GM19328 (cell line): ENCODE measurements around the gene GOLGA3.
"Not testable (repeated sequence)": the region's sequence is repeated elsewhere in the genome, so short reads cannot be mapped to it uniquely, and the experiment has no call there.

Experiments used
- ATAC-seq: cut with Tn5 transposase; IDR thresholded peaks from one replicate; pipeline ENCODE4 v1.9.1; 2021; ENCODE audit warnings: mild to moderate bottlenecking, moderate library complexity; ENCODE audit not compliant: unreplicated experiment

Gene GOLGA3

DNA sequence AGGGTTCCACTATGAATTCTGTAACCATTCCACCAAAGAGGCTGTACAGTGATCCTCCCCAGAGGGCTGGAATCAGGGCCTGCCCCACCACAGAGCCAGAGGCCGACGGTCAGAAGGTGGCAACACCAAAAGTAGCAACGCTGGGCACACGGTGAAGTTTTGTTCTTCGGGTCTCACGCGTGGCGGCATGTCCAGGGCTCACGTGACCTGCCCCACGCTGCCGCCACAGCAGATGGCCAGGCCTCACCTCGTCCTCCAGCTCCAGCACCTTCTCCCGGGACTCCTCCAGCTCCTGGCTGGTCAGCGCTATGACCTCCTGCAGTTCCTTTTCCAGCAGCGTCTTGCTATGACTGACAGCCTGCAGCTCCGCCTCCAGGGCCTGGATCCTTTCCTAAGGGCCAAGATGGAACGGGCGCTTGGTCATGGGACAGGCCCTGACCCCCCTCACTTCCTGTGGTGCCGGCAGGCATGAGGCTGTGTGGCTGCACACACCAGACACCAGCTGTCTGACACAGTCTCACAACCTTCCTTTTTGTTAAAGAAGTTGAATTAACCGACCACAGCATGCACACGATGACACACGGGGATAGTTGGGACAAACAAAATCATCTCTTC is 44.6 kb downstream of the GOLGA3 start:
- ATAC-seq, result no peak

DNA sequence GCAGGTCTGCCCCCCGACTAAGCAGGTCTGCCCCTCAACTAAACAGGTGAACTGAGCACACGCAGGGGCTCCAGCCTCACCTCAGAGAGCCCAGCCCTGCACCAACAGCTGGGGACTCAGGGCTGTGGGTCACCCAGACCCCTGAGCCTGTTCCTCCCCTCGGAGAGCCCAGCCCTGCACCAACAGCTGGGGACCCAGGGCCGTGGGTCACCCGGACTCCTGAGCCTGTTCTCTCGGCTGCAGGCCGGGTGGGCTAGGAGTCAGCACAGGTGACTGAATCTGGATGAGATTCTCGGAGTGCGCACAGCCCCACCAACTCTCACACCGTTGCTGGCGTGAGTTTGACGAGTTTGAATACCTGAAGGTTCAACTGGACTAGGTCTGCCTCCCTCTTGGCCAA is 46.7 kb downstream of the GOLGA3 start:
- no peak for ATAC-seq

DNA sequence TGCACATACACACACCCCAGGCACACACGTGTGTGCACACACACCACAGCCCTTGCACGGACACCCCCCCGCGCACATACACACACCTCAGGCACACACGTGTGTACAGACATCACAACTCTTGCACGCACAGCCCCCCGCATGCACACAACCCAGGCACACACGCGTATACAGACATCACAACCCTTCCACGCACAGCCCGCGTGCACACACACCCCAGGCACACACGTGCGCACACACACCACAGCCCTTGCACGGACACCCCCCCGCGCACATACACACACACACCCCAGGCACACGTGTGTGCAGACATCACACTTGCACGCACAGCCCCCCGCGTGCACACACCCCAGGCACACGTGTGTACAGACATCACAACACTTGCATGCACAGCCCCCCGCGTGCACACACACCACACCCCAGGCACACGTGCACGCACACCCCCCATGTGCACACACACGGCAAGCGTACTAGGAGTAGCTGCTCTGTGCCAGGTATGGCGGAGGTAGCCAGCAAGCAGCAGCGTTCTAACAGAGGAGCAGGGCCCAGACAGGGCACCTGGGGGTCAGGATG is 48.8 kb downstream of the GOLGA3 start:
- ATAC-seq, result no peak

DNA sequence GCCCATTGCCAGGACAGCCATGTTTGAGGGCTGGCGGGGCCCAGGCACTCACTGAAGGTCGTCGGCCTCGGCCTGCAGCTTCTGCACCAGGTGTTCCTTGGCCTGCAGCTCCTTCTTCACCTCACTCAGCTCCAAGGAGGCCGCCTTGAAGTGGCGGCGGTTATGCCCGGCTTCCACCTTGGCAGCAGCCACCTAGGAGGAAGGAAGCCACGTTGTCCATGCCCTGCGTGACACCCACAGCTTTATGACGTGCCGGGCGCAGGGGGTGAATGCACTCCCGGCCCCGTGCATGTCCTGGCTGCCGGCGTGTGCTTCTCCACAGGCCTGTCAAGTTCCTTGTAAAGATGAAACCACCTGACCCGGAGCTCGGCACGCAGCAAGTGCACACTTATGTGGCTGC is 51.1 kb downstream of the GOLGA3 start:
- ATAC-seq, result no peak

DNA sequence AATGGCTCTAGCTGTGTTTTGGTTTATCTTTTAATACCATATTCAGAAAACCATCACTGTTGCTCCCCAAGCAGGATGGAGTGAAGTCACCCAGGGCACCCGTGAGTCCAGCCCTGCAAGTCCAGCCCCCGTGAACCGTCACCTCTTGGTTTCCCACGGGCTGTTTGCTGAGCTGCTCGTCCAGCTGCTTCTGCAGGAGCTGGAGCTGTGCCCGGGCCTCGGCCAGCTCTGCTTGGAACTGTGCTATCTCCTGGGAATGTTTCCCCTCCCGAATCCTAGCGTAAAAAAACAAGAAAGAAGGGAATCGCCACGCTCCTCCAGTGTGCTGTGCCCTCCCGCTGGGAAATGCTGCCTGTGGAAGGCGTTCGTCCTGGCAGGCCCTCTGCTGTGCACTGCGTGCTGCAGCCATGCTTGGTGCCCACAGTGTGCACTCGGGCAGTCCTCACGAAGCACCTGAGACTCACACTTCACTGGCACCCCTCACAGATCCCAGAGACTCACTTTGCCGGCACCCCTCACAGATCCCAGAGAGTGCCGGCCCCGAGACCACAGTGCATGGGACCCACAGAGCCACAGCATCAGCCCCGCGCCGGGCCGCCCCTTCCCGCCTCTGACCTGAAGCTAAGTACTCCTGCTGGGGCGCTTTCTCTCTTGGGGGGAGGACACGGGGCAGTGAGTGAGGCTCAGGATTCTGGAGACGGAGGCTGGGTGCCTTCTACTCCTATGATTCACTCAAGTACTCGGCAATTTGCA is 51.7 kb downstream of the GOLGA3 start:
- no peak for ATAC-seq

DNA sequence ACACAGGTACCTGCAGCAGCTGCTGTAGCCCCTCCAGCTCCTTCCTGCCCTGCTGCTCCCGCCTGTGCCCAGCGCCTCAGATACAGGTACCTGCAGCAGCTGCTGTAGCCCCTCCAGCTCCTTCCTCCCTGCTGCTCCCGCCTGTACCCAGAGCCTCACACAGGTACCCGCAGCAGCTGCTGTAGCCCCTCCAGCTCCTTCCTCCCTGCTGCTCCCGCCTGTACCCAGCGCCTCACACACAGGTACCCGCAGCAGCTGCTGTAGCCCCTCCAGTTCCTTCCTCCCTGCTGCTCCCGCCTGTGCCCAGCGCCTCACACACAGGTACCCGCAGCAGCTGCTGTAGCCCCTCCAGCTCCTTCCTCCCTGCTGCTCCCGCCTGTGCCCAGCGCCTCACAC is 52.4 kb downstream of the GOLGA3 start:
- ATAC-seq, result not testable (repeated sequence)

DNA sequence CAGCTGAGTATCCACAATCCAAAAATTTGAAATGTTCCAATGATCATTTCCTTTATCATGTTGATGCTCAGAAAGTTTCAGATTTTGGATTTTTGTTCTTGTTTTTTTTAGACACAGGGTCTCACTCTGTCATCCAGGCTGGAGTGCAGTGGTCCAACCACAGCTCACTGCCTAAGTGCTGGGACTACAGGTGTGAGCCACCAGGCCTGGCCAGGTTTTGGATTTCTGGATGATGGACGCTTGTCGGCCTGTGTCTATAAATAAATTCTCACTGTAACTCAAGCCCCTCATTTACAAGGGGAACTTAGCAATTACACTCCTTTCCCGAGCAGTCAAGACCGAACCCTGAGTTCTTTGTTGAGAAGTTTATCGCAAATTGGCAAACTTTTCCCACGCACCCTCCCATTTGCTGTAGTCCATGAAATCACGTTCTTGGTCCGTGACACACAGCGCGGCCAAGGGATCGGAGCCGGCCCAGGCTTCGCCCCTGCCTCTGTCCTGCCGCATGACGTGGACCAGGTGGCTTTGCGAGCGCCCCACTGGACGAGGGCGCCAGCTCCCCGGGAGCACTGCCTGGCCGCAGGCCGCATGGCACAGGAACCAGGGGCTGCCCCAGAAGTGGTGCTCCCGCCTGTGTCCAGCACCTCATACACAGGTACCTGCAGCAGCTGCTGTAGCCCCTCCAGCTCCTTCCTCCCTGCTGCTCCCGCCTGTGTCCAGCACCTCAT is 53.0 kb downstream of the GOLGA3 start:
- no peak for ATAC-seq

DNA sequence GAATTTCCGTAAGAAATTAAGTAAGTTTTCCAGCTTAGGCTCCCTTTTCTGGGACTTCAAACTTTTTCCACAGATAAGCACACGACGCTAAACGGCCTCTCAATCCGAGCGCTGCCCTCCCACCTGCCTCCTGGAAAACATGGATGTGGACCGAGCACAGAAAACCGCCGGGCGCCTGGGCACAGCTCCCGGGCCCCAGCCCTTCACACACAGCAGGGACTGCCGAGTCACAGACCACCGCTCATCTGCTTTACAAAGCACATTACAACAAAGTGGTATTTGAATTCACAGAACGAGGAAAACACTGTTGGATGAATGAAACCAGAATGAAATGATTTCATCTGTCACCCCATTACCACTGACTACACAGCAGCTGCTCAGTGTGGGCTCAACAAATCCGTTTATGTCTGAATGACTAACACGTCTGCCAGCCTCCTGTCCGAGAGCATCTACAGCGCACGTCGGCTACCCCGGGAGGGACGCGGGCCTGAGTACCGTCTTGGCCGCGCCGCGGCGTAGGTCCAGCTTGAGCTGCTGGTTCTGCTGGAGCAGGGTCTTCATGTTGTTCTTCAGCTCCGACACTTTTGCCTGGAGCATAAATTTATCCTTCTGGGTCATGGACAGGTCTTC is 53.9 kb downstream of the GOLGA3 start:
- no peak for ATAC-seq

DNA sequence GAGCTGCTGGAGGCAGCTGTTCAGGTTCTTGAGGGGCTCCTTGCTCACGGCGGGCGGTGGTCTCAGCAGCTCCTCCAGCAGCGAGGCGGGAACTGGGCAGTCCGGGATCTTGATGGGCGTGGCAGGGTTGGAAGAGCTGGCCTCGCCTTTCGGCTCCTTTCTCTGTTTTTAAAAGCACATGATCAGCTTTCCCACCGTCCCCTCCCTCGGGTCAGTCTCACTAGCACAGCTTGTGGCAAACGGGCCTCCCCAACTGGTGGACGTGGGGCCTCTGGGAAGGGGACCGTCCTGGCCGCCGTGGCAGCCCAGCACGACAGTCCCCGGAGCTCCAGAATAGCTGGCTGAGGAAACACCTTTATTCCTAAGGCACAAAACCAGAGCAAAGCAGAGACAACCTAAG is 54.5 kb downstream of the GOLGA3 start:
- no peak for ATAC-seq

DNA sequence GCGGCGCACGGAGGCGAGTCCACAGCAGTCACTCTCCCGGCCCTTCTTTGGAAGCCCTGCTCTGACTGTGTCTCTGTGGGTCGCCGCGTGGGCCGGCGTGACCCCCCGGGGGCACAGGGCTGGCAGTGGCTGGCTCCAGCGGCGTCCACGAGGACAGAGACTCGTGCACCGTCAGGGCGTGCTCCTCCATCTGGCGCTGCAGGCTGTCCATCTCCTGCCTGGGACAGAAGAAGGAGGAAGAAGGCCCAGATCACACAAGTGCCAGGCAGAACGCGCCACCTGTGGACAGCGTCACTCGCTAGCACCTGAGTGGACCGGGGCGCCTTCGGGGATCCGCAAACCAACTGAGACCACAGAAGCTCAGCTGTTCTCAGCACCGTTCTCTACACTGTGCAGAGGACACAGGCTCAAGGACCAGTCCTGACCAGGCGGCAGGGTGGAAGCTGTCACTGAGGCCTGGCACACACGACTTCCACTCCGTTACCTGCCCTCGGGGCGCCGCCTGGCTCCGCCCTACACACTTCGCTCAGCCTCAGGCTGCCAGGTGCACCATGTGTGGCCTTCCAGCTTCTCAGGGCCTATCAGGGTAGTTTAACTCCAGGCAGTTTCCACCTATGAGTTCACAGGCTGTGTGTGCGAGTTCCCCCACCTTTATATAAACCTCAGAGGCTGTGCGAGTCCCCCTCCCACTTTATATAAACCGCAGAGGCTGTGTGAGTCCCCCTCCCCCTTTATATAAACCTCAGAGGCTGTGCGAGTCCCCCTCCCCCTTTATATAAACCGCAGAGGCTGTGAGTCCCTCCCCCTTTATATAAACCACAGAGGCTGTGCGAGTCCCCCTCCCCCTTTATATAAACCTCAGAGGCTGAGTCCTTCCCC is 55.4 kb downstream of the GOLGA3 start:
- ATAC-seq, result no peak

DNA sequence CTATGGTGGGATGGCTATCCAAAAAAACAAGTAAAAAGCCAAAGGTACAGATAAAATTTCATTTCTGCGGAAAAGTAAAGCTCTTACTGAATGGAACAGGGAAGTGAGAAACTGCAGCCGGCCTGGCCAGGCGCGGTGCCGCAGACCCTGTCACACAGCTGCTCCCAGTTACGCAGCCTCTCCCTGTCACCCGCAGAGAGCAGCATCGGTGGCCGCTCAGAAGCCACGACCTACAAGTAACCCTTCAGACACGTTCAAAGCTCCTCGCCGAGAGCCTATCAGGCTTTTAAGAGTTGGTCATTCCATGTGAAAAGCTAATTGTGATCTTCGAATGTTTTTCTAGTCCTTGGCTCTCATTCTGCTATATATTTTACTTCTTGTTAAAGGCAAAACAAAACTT is 56.1 kb downstream of the GOLGA3 start:
- ATAC-seq, result no peak

DNA sequence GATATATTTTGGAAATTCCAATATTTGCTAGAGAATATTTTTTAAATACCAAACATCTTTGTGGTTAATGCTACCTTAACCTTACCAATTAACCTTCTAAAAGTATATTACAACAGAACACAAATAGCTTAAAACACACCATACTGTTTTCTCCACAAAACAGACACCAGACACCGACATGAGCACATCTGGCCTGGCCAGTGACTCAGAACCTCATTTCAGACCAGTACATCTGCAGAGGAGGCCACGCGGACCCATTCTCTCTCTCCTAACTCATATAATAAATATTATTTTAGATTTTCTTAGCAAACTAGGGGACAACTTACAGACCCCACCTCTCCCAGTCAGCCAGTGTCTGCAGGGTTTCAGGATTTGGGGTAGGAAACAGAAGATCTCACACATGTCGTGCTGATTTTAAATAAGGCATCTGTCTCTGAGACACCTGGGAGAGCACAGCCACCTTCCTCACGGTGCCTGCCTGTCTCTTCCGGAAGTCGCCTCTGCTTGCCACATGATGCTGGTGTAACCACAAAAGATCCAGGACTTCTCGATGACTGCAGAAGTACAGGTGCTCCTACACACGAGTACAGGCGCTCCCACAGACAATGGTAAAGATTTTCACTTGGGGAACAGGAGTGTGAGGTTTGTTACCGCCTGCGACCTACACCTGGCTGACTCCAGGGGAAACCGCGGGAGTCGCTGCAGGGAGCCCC is 57.4 kb downstream of the GOLGA3 start:
- no peak for ATAC-seq

DNA sequence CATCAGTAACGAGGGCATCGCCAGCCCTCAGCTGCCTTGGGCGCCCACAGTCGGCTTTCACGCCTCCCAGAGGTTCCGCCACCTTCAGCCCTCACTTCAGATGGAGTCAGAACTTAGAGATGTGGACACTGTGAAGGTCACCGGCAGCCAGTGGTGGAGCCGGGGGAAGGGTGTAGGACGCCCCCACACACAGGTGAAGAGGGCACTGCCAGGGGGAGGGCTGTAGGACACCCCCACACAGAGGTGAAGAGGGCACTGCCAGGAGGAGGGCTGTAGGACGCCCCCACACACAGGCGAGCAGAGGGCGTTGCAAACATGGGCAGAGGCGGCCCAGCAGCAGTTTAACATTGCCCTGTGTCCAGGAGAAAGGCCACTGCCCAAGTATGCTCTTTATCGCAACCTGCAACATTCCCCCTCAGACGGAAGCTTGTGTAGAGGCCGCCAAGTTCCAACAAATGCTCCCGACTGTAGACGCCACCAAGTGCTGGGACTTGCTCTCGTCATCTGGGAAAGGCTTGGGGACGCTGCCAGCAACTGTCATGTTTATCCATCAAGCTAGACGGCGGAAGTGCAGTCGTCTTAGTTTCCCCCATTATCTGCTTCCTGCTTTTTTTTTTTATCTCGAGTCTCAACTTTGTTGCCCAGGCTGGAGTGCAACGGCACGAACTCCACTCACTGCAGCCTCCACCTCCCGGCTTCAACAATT is 62.1 kb downstream of the GOLGA3 start:
- ATAC-seq, result no peak

DNA sequence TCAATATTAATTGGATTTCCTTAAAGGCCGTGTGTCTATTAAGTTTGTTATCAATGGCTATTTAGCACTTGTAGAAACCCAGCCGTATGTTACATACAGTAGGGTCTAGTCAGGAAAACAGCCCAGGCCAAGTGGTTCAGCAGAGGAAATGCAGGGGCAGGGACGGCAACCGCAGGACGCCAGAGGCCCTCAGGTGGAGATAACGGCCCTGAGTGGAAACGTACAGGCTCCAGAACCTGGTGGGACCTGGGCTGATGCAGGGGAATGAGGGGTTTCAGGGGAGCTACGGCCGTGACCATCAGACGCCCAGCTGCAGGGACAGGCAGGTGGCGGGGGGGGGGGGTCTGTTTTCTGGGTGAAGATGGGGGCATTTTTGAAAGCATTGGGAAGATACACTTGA is 63.3 kb downstream of the GOLGA3 start:
- ATAC-seq, result no peak

DNA sequence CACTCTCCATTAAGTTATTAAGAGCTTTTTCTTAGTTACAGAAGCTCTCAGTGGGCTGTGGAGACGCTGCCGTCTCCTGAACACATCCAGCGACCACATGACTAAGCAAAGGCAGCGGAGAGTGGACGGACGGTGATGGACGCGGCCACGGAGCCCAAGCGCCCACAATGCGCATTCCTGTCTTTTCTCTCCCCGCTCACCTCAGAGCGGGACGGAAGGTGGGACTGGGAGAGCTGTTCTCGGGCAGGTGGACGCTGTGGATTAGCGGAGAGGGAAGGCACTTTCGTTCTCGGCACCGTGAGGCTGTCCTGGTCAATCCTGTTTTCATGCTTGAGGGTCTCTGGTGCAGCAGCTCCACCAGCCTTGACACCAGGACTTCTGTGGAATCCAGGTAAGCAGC is 64.4 kb downstream of the GOLGA3 start:
- no peak for ATAC-seq

DNA sequence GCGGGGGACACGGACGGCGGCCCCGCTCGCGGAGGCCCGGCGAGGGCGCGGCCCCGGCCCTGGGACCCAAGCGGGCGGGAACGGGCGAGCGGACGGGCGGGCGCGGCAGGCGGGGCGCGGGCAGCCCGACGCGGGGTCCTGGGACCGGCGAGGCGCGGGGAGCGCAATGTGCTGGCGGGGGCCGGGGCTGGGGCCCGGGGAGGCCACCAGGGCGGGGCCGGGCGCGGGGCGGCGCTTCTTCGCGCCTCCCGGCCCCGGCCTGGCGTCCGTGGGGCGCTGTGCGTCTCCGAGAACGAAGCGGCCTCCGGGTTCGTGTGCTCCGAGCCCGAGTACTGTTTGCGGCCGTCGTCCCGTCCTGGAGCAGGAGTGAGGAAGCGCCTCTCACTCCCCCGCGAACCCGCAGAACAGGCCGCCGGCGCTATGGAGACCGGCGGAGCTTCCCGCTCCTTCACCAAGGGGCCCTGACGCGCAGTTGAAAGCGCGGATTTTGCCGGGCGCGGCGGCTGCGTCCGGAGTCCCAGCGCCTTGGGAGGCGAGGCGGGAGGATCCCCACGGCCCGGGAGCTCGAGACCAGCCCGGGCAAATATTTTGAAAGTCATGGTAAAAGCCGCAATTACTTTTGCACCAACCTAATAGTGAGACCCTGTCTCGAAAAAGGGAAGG is 66.6 kb downstream of the GOLGA3 start:
- peak; percentile 83 for ATAC-seq

DNA sequence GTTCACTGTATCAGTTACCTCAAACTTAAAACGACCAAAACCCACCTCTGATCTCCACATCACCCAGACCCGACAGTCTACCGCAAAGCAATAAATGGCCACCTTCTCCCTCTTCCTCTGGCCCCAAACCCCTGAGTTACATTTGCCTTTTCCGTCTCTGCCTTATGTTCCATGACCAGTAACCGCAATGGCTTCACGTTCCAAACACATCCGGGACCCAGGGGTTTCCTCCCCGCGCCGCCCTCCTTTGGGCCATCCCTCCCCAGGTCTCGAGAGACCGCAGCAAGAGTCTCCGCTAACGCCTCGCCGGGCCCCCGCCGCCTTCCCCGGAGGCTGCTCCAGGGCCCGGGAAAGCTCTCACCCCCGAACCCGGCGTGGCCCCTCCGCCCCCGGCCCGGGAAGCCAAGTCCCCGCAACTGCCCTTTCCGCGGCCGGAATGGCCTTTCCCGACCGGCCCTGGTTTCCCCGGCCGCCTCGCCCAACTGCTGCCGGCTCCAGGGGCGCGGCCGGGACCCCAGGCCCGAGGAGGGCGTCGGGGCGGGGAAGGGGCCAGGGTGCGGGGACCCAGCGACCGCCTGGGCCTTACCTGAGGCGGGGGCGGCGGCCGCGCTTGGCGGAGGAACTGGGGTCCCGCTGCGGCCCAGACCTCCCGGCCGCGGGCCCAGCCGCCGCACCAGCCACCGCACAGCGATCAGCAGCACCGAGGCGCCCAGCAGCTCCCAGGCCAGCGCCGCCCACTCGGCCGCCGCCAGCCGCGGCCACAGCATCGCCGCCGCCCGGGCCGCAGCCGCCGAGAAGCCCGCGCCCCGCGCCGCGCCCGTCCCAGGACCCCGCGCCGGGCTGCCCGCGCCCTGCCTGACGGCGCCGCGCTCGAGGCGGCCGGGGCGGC is 67.4 kb downstream of the GOLGA3 start, which contains the start of gene ANKLE2:
ANKLE2 (minus strand) TSS at position 801 of the 889 bp plus-strand sequence; CDS start at position 767, 34 bp downstream.
- peak; percentile 28 for ATAC-seq
